HUES64 (cell line): ENCODE measurements around the gene ZNF462.

Experiments
- H3K27ac ChIP-seq: 2 replicates; pipeline ENCODE4 v1.7.0; 2013; ENCODE audit warnings: low read depth, low read length, inconsistent platforms
- H3K27me3 ChIP-seq: 2 replicates; pipeline ENCODE4 v1.6.1; 2013; ENCODE audit warnings: mild to moderate bottlenecking, low read length; ENCODE audit not compliant: insufficient read depth
- H3K36me3 ChIP-seq: 2 replicates; pipeline ENCODE4 v1.6.1; 2013; ENCODE audit warnings: mild to moderate bottlenecking, low read length; ENCODE audit not compliant: insufficient read depth
- H3K4me1 ChIP-seq: 2 replicates; pipeline ENCODE4 v1.6.1; 2013; ENCODE audit warnings: mild to moderate bottlenecking, low read length, moderate library complexity; ENCODE audit not compliant: insufficient read depth
- H3K4me3 ChIP-seq: 2 replicates; pipeline ENCODE4 v1.5.1; 2013; ENCODE audit warnings: mild to moderate bottlenecking, low read length, moderate library complexity
- H3K9ac ChIP-seq: 2 replicates; pipeline ENCODE4 v1.6.1; 2013; ENCODE audit warnings: mild to moderate bottlenecking, low read depth, low read length
- H3K9me3 ChIP-seq: 2 replicates; pipeline ENCODE4 v1.6.1; 2013; ENCODE audit warnings: low read depth, low read length; ENCODE audit not compliant: insufficient read depth
- WGBS: fragments of 150-250, 120-280 bp; methylation state at CpG from one replicate; pipeline ENCODE4 v1.1.7; 2013; ENCODE audit warnings: missing lambda C conversion rate; 5-methylcytosine and 5-hydroxymethylcytosine counted together

The ZNF462 gene

GRCh38 chr9:107044872-107045271 lies 181.9 kb downstream of the ZNF462 start:
- Histone ChIP-seq H3K36me3 (no peaks in the 10 kb centered on the region), H3K27me3 (no peaks in the 10 kb centered on the region), H3K27ac (no peak overlapping the region), H3K9ac (no peak overlapping the region), H3K9me3 (no peaks in the 10 kb centered on the region), H3K4me1 (peaks cover 11% of the 10 kb centered on the region), H3K4me3 (no peak overlapping the region)
- 94% methylated on average over 4 of the region's 4 CpGs for WGBS

- Histone ChIP-seq H3K9me3 (no peaks in the 10 kb centered on the region), H3K27ac (no peak overlapping the region), H3K4me3 (no peak overlapping the region), H3K36me3 (no peaks in the 10 kb centered on the region), H3K9ac (no peak overlapping the region), H3K4me1 (peaks cover 22% of the 10 kb centered on the region), H3K27me3 (no peaks in the 10 kb centered on the region)
- 100% methylated on average over 1 of the region's 1 CpG for WGBS
Measured at GRCh38 chr9:107046692-107047091, 183.7 kb downstream of the ZNF462 start.

GRCh38 chr9:107049046-107049802 lies 186.3 kb downstream of the ZNF462 start:
- no peak overlapping the region; the same call in 1 of the 2 replicates for H3K27ac ChIP-seq
- peaks cover 22% of the 10 kb centered on the region for H3K4me1 ChIP-seq
- H3K36me3 ChIP-seq: no peaks in the 10 kb centered on the region
- no peaks in the 10 kb centered on the region for H3K9me3 ChIP-seq
- H3K27me3 ChIP-seq: no peaks in the 10 kb centered on the region
- H3K9ac ChIP-seq: no peak overlapping the region
- 83% methylated on average over 11 of the region's 13 CpGs for WGBS
- no peak overlapping the region for H3K4me3 ChIP-seq

- H3K27ac ChIP-seq: no peak overlapping the region; the same call in 1 of the 2 replicates
- H3K4me1 ChIP-seq: peaks cover 22% of the 10 kb centered on the region
- H3K9ac ChIP-seq: no peak overlapping the region
- H3K4me3 ChIP-seq: no peak overlapping the region
- 74% methylated on average over 2 of the region's 2 CpGs for WGBS
- no peaks in the 10 kb centered on the region for H3K36me3 ChIP-seq
- H3K9me3 ChIP-seq: no peaks in the 10 kb centered on the region
- H3K27me3 ChIP-seq: no peaks in the 10 kb centered on the region
Measured at GRCh38 chr9:107049803-107050184, 186.8 kb downstream of the ZNF462 start.

GRCh38 chr9:107051392-107051791 lies 188.4 kb downstream of the ZNF462 start:
- no peaks in the 10 kb centered on the region for H3K9me3 ChIP-seq
- H3K36me3 ChIP-seq: no peaks in the 10 kb centered on the region
- WGBS: 79% methylated on average over 1 of the region's 1 CpG
- no peaks in the 10 kb centered on the region for H3K27me3 ChIP-seq
- no peak overlapping the region for H3K4me3 ChIP-seq
- H3K4me1 ChIP-seq: peaks cover 22% of the 10 kb centered on the region
- H3K27ac ChIP-seq: no peak overlapping the region
- H3K9ac ChIP-seq: no peak overlapping the region

GRCh38 chr9:107054146-107054545 lies 191.2 kb downstream of the ZNF462 start:
- Histone ChIP-seq H3K27ac (no peak overlapping the region), H3K9ac (no peak overlapping the region), H3K36me3 (no peaks in the 10 kb centered on the region), H3K4me1 (peaks cover 21% of the 10 kb centered on the region), H3K9me3 (no peaks in the 10 kb centered on the region), H3K27me3 (no peaks in the 10 kb centered on the region), H3K4me3 (no peak overlapping the region)
- 97% methylated on average over 2 of the region's 2 CpGs for WGBS

- 32% methylated on average over 2 of the region's 2 CpGs for WGBS
- H3K27ac ChIP-seq: no peak overlapping the region
- H3K9ac ChIP-seq: no peak overlapping the region
- H3K36me3 ChIP-seq: no peaks in the 10 kb centered on the region
- no peaks in the 10 kb centered on the region for H3K9me3 ChIP-seq
- peaks cover 7% of the 10 kb centered on the region; the same call in 1 of the 2 replicates for H3K4me1 ChIP-seq
- no peak overlapping the region for H3K4me3 ChIP-seq
- no peaks in the 10 kb centered on the region for H3K27me3 ChIP-seq
Measured at GRCh38 chr9:107059220-107059619, 196.3 kb downstream of the ZNF462 start.

GRCh38 chr9:107060062-107060461 lies 197.1 kb downstream of the ZNF462 start:
- 85% methylated on average over 2 of the region's 2 CpGs for WGBS
- no peaks in the 10 kb centered on the region for H3K27me3 ChIP-seq
- H3K36me3 ChIP-seq: no peaks in the 10 kb centered on the region
- H3K4me1 ChIP-seq: peaks cover 7% of the 10 kb centered on the region; the same call in 1 of the 2 replicates
- no peak overlapping the region for H3K27ac ChIP-seq
- H3K9ac ChIP-seq: no peak overlapping the region
- H3K4me3 ChIP-seq: no peak overlapping the region
- no peaks in the 10 kb centered on the region for H3K9me3 ChIP-seq
